T-helper 22 cell (primary cell): ENCODE measurements around the gene ACAP3.
"Not testable (repeated sequence)": the region's sequence is repeated elsewhere in the genome, so short reads cannot be mapped to it uniquely, and the experiment has no call there.

Experiments used
- DNase-seq: peaks from one replicate; pipeline ENCODE4 v3.0.0-alpha.2; 2020; ENCODE audit warnings: low read depth

ACAP3 gene

DNA sequence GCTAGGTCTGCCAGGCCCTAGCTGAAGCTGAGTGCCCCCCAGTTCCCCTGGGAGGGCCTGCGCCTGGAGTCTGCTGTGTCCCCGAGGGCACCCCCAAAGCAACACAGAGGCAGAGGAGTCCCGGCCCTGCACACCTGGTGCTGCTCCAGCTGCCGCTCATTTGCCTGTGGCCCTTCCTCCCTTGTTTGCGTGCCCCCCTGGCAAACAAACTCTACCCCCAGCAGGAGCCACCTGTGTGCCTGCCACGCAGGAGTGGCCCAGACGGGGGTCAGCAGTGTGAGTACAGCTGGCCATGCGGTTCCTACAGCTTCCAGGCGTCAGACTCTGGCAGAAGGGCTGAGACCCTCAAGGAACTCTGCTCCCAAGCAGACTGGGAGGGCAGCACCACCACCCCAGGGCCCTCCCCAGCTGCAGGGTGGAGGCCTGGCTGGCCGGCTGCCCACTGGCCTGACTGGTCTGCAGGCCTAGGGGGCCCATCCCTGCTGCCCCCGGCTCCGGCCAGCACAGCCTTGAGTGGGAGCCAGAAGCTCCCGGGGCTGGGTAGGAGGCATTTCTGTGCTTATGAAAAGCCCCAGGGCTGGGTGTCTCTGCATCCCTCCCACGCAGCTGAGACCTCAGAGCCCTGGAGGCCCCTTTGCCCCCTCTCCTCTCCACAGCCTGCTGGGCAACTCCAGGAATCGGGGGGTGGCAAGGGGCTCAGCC, 22.8 kb upstream of the ACAP3 start:
- DNase-seq = no peak

DNA sequence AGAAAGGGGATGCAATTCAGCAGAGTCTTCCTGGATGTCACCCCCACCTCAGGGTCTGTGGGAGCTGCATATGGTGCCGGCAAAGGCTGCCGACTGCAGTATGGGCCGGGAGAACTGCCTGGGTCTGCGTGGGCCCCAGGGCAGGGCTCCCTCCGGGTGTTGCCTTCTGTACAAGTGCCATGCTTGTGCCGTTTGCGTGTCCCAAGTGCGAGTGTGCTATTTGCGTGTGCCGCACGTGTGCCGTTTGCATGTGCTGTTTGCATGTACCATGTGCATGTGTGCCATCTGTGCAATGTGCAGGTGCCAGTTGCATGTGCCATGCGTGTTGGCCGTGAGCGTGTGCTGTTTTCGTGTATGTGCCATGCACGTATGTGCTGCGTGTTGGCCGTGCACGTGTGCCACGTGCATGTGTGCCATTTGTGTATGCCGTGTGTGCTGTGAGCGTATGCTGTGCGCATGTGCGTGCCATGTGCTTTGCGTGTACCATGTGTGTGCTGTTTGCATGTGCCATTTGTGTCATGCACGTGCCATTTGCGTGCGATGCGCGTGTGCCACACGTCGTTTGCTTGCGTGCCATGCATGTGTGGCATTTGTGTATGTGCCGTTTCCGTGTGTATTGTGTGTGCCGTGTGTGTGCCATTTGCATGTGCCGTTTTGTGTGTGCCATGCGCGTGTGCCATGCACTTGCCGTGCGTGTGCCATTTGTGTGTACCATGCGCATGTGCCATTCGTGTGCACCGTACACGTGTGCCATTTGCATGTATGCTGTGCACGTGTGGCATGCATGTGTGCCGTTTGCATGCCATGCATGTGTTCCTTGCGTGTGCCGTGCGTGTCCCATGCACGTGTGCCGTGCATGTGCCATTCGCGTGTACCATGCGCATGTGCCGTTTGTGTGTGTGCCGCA, 21.8 kb upstream of the ACAP3 start:
- no peak for DNase-seq

DNA sequence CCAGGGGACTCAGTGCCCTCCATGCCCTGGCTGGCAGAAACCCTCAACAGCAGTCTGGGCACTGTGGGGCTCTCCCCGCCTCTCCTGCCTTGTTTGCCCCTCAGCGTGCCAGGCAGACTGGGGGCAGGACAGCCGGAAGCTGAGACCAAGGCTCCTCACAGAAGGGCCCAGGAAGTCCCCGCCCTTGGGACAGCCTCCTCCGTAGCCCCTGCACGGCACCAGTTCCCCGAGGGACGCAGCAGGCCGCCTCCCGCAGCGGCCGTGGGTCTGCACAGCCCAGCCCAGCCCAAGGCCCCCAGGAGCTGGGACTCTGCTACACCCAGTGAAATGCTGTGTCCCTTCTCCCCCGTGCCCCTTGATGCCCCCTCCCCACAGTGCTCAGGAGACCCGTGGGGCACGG, 20.5 kb upstream of the ACAP3 start:
- DNase-seq = no peak

DNA sequence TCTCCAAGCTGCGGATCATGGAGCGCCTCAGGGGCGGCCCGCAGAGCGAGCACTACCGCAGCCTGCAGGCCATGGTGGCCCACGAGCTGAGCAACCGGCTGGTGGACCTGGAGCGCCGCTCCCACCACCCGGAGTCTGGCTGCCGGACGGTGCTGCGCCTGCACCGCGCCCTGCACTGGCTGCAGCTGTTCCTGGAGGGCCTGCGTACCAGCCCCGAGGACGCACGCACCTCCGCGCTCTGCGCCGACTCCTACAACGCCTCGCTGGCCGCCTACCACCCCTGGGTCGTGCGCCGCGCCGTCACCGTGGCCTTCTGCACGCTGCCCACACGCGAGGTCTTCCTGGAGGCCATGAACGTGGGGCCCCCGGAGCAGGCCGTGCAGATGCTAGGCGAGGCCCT, 19.6 kb upstream of the ACAP3 start:
- no peak for DNase-seq

DNA sequence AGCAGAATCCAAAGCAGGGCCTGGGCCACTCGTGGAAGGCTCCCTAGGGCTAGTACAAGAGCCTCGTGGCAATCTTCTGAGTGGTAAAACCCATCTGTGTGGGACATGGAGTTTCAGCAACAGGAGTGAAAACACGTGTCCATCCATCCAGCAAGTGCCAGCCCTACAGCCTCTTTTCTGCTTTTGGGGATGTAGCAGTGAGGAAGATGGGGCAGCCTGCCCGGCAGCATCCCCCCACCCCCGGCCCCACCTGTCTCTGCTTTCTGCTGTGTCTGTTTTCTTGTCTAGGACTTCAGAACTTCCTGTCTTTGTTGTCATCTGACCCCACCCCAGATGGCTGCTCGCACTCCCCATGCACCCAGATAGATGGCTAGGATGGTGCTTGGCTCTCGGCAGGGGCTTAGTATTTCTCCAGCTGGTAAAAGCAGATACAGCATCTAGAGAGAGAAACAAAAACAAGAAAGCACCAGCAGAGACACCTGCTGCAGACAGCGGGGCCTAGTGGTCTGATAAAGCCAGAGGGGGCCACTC, 18.4 kb upstream of the ACAP3 start:
- no peak for DNase-seq

DNA sequence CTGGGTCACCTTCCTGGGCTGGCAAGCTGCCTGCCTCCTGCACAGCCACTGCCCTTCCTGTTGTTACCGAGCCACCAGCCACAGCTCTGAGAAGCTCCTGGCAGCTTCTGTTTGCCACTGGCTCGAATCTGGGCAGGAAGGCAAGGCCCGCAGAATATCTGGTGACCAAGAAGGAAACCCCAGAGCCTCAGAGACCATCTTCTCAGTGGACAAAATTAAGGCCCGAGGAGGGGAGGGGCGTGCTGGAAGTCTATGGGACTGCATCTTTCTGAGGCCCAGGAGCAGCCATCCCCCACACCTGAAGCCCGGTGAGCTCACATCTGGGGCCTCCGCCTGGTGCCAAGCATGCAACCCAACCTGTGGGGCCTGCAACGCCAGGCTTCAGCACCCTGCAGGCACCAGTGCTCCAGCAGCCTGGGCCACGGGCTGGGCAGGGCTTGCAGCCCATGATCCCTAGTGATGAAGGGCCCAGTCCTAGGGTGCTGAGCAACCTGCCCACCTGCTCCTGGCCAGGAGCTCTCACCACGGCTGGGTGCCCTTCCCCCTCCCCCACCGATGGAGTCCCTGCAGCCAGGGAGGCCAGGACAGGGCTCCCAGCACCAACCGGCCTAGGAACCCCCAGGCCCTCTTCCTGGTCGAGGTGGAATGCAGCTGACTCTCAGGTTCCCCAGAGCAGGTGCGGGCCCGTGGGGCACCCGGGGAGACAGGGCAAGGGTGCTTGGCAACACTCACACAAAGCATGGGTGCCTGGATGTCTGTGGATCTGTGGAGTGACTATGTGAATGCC, 17.8 kb upstream of the ACAP3 start:
- no peak for DNase-seq

DNA sequence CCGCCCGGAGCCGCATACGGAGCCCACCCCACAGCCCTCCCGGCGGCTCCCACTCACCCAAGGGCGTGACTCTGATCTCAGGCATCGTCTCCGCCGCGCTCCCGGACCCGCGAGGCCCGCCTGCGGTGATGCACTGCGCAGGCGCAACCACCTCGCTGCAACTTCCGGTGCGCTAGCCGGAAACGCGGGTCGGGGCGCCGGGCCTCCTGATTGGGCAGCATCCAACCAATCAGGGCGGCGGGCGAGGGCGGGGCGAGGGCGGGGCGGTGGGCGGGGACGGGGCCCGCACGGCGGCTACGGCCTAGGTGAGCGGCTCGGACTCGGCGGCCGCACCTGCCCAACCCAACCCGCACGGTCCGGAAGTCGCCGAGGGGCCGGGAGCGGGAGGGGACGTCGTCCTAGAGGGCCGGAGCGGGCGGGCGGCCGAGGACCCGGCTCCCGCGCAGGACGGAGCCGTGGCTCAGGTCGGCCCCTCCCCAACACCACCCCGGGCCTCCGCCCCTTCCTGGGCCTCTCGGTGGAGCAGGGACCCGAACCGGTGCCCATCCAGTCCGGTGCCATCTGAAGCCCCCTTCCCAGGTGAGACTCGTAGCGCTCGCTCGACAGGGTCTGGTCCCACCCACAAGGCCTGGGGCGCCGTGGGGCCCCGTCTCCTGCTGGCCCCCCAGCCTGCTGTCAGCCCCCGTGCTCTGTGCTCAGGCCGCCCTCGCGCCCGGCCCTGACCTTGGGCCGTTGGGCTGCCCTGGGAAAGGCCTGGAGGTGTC, 17.0 kb upstream of the ACAP3 start, which contains the start of the genes CPTP and INTS11:
Gene CPTP (plus strand): TSS at position 279 of the 764 bp plus-strand sequence. CDS start 2,109 bp downstream, outside the sequence.
Gene INTS11 (minus strand): TSS at position 137 of the 764 bp plus-strand sequence. CDS start 52 bp downstream, at position 85.
- peak; percentile 92 for DNase-seq

DNA sequence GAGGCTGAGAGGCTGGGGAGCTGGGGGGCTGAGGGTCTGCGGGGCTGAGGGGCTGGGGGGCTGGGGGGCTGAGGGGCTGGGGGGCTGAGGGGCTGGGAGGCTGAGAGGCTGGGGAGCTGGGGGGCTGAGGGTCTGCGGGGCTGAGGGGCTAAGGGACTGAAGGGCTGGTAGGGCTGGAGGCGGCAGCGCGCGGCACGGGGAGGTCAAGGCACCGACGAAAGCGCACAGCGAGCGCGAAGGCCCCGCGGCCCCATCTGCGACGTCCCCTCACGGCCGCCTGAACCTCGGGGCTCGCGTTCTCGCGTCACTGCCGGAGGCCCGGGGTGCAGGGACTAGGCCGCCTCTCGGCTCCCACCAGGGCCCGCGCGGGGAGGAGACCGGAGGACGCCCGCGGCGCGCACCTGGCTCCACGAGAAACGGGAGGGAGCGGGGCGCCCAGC, 16.4 kb upstream of the ACAP3 start:
- DNase-seq = no peak

DNA sequence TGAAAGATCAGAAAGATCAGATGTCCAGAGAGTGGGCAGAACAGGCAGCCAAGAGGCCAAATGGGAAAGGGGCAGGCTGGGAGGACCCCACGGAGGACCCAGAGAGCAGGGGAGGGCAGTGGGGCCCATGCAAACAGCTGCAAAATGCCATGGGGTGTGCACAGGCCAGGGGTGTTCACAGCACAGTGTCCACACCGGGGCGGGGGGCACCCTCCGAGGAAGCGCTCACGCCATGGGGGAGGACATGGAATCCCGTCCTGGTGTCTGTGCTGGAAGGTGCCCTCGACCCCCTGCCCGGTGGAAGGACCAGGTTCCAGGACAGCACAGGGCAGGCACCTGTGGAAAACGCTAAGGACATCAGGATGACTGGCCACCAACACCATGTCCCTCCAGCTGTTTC, 15.2 kb upstream of the ACAP3 start:
- DNase-seq = no peak

DNA sequence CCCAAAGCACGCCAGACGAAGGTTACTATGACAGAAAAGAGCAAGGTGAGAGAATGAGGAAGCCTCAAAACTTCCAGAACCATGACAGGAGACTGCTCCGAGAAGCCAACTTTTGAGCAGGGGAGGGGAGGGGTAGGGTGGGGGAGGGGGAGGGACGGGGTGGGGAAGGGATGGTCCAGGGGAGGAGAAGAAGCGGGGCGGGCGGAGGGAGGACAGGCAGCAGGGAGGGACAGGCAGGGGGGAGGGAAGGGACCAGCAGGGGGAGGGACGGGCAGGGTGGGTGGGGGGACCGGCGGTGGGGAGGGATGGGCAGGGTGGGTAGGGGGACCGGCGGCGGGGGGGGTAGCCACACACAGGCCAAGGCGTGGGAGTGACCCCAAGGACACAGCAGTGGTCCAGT, 14.7 kb upstream of the ACAP3 start:
- DNase-seq = no peak

DNA sequence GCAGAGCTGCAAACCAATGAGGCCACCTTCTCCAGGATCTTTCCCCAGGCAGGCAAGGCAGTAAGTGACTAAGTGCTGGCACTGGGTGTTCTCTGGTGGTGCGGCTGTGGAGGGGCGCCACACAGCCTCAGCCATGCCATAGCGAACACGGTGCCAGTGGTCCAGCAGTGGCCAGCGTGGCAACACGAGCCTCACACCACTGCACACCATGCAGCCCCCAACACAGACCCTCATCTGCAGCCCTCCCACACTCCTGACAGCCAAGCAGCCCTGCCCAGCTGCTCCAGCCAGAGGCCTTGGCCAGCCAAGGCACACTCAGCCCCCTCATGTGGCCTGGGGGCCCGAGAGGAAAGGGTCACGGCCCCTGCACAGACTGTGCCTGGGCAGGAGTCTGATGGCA, 13.7 kb upstream of the ACAP3 start:
- DNase-seq = no peak

DNA sequence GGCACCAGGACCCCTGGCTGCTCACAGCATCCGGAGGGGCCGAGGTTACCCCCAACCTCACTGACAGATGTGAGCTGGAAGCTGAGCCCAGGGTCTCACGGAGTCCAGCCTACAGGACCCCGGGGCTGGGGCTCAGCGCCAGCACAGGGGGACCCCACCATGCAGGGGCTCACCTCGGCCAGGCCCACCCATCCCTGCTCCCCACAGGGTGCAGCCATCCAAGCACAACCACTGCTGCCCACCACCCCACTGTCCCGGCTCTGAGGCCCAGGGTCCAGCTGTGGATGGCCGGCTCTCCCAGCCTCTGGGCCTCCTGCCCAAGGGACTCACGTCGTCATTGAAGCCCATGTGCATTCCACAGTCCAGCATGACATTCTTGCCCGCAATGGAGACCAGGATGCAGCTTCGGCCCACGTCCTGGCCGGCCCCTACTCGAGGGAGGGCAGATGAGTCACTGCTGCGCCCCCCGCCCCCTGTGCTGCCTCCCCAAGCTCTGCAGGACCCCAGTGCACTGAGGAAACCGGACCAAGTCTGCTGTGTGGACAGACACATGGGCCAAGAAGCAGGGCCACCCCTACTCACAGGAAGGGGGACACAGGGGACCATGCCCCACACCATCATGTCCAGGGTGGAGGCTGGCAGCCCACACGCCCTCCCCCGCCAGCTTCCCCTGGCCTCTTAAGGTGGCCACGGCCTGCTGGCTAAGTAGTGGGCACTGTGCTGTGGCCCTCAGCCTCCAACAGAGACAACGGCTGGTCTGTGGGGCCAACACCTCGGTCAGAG, 13.1 kb upstream of the ACAP3 start:
- no peak for DNase-seq

DNA sequence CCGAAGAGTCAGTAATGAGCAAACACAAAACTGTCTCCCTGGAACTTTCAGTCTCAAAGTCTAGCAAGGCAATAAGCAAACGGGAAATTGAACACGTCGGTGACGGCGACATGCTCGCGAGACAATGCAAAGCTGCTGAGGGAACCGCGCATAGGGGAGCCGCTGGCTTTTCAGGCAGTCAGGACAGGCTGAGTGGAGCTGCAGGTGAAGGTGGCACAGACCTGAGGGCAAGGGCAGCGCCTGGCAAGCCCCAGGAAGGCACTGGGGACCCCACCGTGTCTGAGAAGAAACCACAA, 11.9 kb upstream of the ACAP3 start:
- DNase-seq = no peak

DNA sequence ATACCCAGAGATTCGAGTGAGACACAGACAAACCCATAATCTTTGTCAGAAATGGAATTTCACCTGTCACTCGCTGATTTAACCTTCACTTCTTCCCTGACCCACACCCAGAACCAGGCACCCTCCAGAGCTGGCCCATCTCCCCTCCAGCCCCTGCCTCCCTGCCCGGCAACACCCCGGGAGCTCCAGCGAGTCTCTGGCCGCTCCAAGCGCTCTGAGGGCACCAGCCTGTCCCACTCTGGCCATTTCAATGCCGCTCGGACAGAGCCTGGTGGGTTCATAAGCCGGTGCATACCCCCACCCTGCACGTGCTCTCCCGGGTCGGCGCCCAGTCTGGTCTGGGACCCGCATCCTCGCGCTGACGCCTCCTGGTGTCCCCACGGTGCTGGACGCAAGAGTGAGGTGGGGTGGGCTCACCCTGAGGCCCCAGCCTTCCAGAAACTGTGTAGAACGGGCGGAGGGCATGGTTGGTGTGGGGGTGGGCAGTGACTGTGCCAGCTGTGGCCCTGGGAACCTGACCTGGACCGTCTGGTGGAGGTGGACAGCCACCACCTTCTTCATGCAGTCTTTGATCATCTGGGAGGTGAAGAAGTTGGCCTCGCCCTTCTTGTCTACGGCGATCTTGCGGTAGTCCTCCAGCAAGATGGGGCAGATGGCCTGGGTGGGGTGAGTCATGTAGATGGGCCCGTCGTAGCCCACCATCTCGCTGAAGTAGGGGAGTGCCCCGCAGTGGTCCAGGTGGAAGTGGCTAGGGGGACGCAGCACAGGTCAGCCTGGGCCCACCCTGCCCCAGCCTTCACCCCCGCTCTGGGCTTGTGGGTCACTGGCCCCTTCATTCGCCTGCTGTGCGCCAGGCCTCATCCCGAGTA, 11.3 kb upstream of the ACAP3 start:
- no peak for DNase-seq

DNA sequence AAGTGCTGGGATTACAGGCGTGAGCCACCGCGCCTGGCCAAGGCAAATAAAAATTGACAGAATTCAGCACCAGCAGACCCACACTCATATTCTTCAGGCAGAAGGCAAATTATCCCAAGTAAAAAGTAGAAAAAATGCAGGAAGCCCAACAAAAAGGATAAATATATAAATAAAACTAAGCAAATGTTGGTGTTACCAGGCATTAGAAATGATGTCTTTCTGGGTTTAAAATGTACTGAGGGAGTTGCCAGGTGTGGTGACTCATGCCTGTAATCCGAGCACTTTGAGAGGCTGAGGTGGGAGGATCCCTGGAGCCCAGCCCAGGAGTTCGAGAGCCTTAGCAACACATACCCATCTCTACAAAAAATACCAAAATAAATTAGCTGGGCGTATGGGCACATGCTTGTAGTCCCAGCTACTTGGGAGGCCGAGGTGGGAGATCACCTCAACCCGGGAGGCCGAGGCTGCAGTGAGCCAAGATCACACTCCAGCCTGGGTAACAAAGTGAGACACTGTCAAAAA, 10.5 kb upstream of the ACAP3 start:
- DNase-seq = no peak

DNA sequence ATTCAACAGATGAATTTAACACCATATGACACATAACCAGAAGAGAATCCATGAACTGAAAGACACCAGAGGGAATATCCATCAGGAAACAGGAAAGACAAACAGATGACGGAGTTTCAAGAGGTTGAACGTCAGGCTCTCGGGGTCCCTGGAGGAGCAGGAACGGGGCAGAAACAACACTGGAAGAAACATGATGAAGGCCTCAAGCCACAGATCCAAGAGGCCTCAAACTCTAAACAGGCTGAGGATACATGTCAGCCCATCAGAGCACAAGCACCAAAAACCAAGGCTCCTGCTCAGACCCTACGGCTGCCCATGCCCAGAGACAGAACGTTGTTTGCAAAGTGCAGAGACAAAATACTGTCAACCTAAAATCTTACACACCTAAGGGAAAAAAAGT, 9.7 kb upstream of the ACAP3 start:
- DNase-seq = no peak

DNA sequence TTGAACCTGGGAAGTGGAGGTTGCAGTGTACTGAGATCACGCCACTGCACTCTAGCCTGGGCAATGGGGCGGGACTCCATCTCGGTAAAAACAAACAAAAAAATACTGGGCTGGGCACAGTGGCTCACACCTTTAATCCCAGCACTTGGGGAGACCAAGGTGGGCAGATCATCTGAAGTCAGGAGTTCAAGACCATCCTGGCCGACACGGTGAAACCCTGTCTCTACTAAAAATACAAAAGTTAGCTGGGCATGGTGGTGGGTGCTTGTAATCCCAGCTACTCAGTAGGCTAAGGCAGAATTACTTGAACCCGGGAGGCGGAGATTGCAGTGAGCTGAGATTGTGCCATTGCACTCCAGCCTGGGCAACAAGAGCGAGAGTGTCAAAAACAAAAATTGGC, 8.5 kb upstream of the ACAP3 start:
- DNase-seq = not testable (repeated sequence)

DNA sequence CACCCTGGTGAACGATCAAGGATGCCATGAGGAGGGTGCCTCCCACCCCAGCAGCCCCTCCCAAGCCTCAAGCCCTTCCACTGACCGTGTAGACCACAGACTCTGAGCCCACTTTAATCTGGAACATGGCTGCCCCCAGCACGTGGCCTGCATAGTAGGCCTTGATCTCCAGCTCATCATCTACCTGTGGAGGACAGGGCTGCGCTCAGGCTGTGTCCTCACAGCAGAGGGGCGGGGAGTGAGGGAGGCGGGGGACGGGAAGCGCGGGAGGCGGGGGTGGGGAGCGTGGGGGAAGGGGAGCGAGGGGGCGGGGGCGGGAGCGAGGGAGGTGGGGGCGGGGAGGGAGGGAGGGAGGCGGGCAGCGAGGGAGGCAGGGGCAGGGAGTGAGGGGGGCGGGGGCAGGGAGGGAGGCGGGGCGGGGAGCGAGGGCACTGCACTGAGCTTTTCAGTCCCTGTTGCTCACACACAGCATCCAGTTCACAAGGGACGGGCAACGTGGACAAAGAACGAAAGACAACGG, 7.8 kb upstream of the ACAP3 start:
- DNase-seq = no peak

DNA sequence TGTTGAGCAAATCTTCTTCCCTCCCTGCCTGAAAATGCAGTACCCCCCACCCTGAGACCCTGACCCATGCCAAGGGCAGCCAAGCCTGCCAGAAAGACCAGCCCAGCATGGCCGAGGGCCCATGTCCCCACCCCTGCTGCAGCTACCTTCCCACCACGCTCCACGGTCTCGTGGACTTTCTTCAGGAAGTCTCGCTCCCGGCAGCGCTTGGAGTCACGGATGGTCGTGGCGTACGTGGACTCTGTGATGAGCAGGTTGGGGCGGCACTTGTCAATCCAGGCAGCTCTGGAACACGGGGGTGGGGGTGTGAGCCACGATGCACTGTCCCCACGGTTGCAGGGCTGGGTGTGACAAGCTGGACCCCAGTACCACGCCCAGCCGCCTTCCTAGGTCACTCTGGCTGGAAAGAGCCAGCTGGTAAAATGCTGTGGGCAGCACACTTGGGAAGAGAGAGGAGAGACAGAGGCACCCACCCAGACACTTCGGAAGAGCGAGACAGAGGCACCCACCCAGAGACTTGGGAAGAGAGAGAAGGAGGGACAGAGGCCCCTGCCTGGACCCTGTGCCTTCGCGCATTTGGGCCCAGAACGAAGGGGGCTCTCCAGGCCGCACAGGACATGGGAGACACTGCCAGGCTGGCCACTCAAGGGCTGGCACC, 7.1 kb upstream of the ACAP3 start:
- DNase-seq = no peak
